Endodermal cell (in vitro differentiated cells): ENCODE measurements around the gene WNT7B. TPM values are rescaled to one million over a fixed set of nuclear protein-coding genes. Genes with fewer than 3 reads are reported as not detected.

ENCODE experiments used
- DNase-seq: peaks from one replicate; pipeline ENCODE4 v3.0.0-alpha.2; 2017
- H3K27ac ChIP-seq: 2 replicates; pipeline ENCODE4 v1.5.1; 2013; ENCODE audit warnings: mild to moderate bottlenecking, low read depth, low read length, moderate library complexity
- H3K27me3 ChIP-seq: 2 replicates; pipeline ENCODE4 v1.6.1; 2013; ENCODE audit warnings: mild to moderate bottlenecking, low read length, moderate library complexity; ENCODE audit not compliant: insufficient read depth, control insufficient read depth, poor library complexity, severe bottlenecking
- H3K36me3 ChIP-seq: 2 replicates; pipeline ENCODE4 v1.7.0; 2013; ENCODE audit warnings: mild to moderate bottlenecking, low read length, moderate library complexity; ENCODE audit not compliant: control insufficient read depth, insufficient read depth
- H3K4me1 ChIP-seq: one replicate; pipeline ENCODE4 v1.7.0; 2013; ENCODE audit warnings: low read length; ENCODE audit not compliant: control insufficient read depth, insufficient read depth
- H3K4me3 ChIP-seq: 2 replicates; pipeline ENCODE4 v1.5.1; 2013; ENCODE audit warnings: mild to moderate bottlenecking, low read length, moderate library complexity
- H3K9ac ChIP-seq: 2 replicates; pipeline ENCODE4 v1.6.1; 2013; ENCODE audit warnings: mild to moderate bottlenecking, low read length, moderate library complexity; ENCODE audit not compliant: poor library complexity, severe bottlenecking; ENCODE audit errors: extremely low read depth
- H3K9me3 ChIP-seq: 2 replicates; pipeline ENCODE4 v1.6.1; 2013; ENCODE audit warnings: mild to moderate bottlenecking, low read length, moderate library complexity; ENCODE audit not compliant: control insufficient read depth
- H3K27ac Mint-ChIP-seq: 2 replicates; pipeline ENCODE4 v1.8.0; 2020; ENCODE audit warnings: mixed read lengths
- H3K27me3 Mint-ChIP-seq: 2 replicates; pipeline ENCODE4 v1.8.0; 2021; ENCODE audit warnings: mild to moderate bottlenecking, mixed read lengths; ENCODE audit not compliant: insufficient read depth
- H3K36me3 Mint-ChIP-seq: 2 replicates; pipeline ENCODE4 v1.8.0; 2020; ENCODE audit warnings: low read depth, mixed read lengths
- H3K4me1 Mint-ChIP-seq: 2 replicates; pipeline ENCODE4 v1.8.0; 2020; ENCODE audit warnings: mixed read lengths
- H3K4me3 Mint-ChIP-seq: 2 replicates; pipeline ENCODE4 v1.8.0; 2020; ENCODE audit warnings: mild to moderate bottlenecking, moderate library complexity, mixed read lengths
- H3K9me3 Mint-ChIP-seq: 2 replicates; pipeline ENCODE4 v1.8.0; 2020; ENCODE audit warnings: mild to moderate bottlenecking, mixed read lengths
- CTCF ChIP-seq: fragments of 200-600 bp; sonication (generic); conservative IDR thresholded peaks from 2 replicates; pipeline ENCODE4 v1.5.0; 2021; ENCODE audit warnings: antibody characterized with exemption, mild to moderate bottlenecking
- WGBS, 2 experiments: methylation state at CpG; one replicate each; pipeline versions ENCODE4 v1.1.5 to v1.1.7; 2013; ENCODE audit warnings: missing lambda C conversion rate in 2 of 2, mixed read lengths in 1 of 2; ENCODE audit not compliant: insufficient coverage in 1 of 2, insufficient read length in 1 of 2; 5-methylcytosine and 5-hydroxymethylcytosine counted together
- total RNA-seq, 2 donors: library from RNA; stranded (reverse); fragmentation: NEBNext Ultra II Directional in 1 of 2; extraction: Animal tissue kit (Norgen Biotek cat#: 25700) in 1 of 2; gene quantifications; 2 replicates in 1 of 2; 3 replicates in 1 of 2; pipeline ENCODE4 v1.2.1, GENCODE V29; 2021

The WNT7B gene
- total RNA-seq, 2 donors from 2014 or later: not detected

- Histone ChIP-seq H3K9me3 (no peaks in the 10 kb centered on the region), H3K9ac (no peak overlapping the region), H3K4me1 (no peaks in the 10 kb centered on the region), H3K27me3 (no peaks in the 10 kb centered on the region), H3K4me3 (no peak overlapping the region), H3K27ac (no peak overlapping the region), H3K36me3 (no peaks in the 10 kb centered on the region)
- Mint-ChIP-seq H3K4me3 (no peak overlapping the region), H3K9me3 (peaks cover 6% of the 10 kb centered on the region), H3K27me3 (peaks cover 6% of the 10 kb centered on the region), H3K27ac (no peak overlapping the region), H3K36me3 (no peaks in the 10 kb centered on the region), H3K4me1 (no peaks in the 10 kb centered on the region)
- no peak for DNase-seq
- no peak for TF ChIP-seq CTCF
- WGBS, 2 experiments: 90% methylated on average over 2 of the region's 2 CpGs; no CpG with 5 or more reads in 1 of the 2 experiments
These were observed 61.8 kb downstream of the WNT7B start for GRCh38 chr22:45915151-45915550.

GRCh38 chr22:45914309-45914708, 62.7 kb downstream of the WNT7B start:
- Histone ChIP-seq H3K4me1 (no peaks in the 10 kb centered on the region), H3K9me3 (no peaks in the 10 kb centered on the region), H3K27me3 (no peaks in the 10 kb centered on the region), H3K36me3 (no peaks in the 10 kb centered on the region), H3K9ac (no peak overlapping the region), H3K4me3 (no peak overlapping the region), H3K27ac (no peak overlapping the region)
- WGBS, 2 experiments: 96 to 100% methylated on average over 1 to 2 of the region's 2 CpGs
- Mint-ChIP-seq H3K4me3 (no peak overlapping the region), H3K9me3 (peaks cover 6% of the 10 kb centered on the region), H3K27ac (no peak overlapping the region), H3K27me3 (peaks cover 6% of the 10 kb centered on the region), H3K36me3 (no peaks in the 10 kb centered on the region), H3K4me1 (no peaks in the 10 kb centered on the region)
- no peak for TF ChIP-seq CTCF
- no peak for DNase-seq

DNA sequence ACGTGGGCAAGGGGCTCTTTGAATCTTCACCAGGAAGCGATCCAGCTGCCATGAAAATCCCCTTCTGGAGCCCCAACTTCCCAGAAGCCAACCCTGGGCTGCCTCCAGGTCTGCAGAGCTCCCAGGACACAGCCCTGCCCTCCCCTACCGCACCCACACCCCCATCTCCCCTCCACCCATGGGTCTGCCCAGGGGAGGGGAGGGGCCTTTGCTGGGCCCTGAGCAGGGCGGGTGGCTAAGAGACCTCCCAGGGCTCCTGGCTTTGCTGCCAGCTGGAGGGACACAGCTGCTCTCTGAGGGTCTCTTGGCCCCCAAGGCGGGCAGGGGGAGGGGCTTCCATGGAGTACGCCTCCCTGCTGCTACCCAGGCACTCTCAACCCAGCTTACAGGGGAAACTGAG, 64.1 kb downstream of the WNT7B start:
- Histone ChIP-seq H3K36me3 (no peaks in the 10 kb centered on the region), H3K27me3 (no peaks in the 10 kb centered on the region), H3K4me1 (no peaks in the 10 kb centered on the region), H3K9me3 (no peaks in the 10 kb centered on the region), H3K27ac (no peak overlapping the region), H3K9ac (no peak overlapping the region), H3K4me3 (no peak overlapping the region)
- no peak for DNase-seq
- Mint-ChIP-seq H3K27ac (no peak overlapping the region), H3K36me3 (no peaks in the 10 kb centered on the region), H3K27me3 (peaks cover 6% of the 10 kb centered on the region), H3K4me3 (no peak overlapping the region), H3K4me1 (no peaks in the 10 kb centered on the region), H3K9me3 (peaks cover 6% of the 10 kb centered on the region)
- no peak for TF ChIP-seq CTCF
- WGBS, 2 experiments: 86 to 87% methylated on average over 4 to 6 of the region's 6 CpGs
